PC-3 (cell line): ENCODE measurements around the gene HAVCR1. TPM values are rescaled to one million over a fixed set of nuclear protein-coding genes. Genes with fewer than 3 reads are reported as not detected.

Source experiments
- ATAC-seq: fragments of 200-7000 bp; cut with Tn5 transposase; 2 replicates; pipeline ENCODE4 v1.9.1; 2020; ENCODE audit warnings: mild to moderate bottlenecking, moderate library complexity
- BruUV-seq: library from RNA; stranded (reverse); fragments of 400-500 nt; replicated peaks from 2 replicates; lab custom pipeline; 2021; lab: Mats Ljungman, UMichigan
- CTCF ChIA-PET: fragments of 300-600 bp; sonication (Branson Sonifier 250); formaldehyde crosslinking; loops from one replicate; lab custom pipeline; 2022; ENCODE audit warnings: antibody characterized with exemption; lab: Charles Lee
- POLR2A ChIA-PET: fragments of 300-600 bp; sonication (Branson Sonifier 250); formaldehyde crosslinking; loops from one replicate; lab custom pipeline; 2022; ENCODE audit warnings: antibody characterized with exemption; ENCODE audit not compliant: unreplicated experiment; lab: Charles Lee
- DNase-seq: peaks from one replicate; pipeline ENCODE4 v3.0.0-alpha.2; 2015
- H2AFZ ChIP-seq: fragments of 300-600 bp; sonication (generic); 2 replicates; pipeline ENCODE4 v1.6.0; 2016; ENCODE audit warnings: antibody characterized with exemption, low read length
- H3F3A ChIP-seq: fragments of 300-600 bp; sonication (generic); one replicate; pipeline ENCODE4 v1.6.0; 2017; ENCODE audit warnings: antibody characterized with exemption, low read length, control low read depth, mild to moderate bottlenecking; ENCODE audit not compliant: unreplicated experiment
- H3K27ac ChIP-seq: fragments of 300-600 bp; sonication (generic); 2 replicates; pipeline ENCODE4 v1.5.1; 2016; ENCODE audit warnings: mild to moderate bottlenecking, low read length
- H3K27me3 ChIP-seq: fragments of 300-600 bp; sonication (generic); 2 replicates; pipeline ENCODE4 v1.6.1; 2016; ENCODE audit warnings: low read length, mixed read lengths
- H3K36me3 ChIP-seq: fragments of 300-600 bp; sonication (generic); 2 replicates; pipeline ENCODE4 v1.6.1; 2016; ENCODE audit warnings: low read depth, mixed run types, low read length, mixed read lengths
- H3K4me1 ChIP-seq: fragments of 300-600 bp; sonication (generic); 2 replicates; pipeline ENCODE4 v1.5.1; 2016; ENCODE audit warnings: low read length; ENCODE audit not compliant: insufficient read depth
- H3K4me2 ChIP-seq: fragments of 300-600 bp; sonication (generic); 2 replicates; pipeline ENCODE4 v1.6.0; 2016; ENCODE audit warnings: low read length
- H3K4me3 ChIP-seq: fragments of 300-600 bp; sonication (generic); 2 replicates; pipeline ENCODE4 v1.5.1; 2016; ENCODE audit warnings: mild to moderate bottlenecking, low read length, mixed read lengths
- H3K79me2 ChIP-seq: fragments of 300-600 bp; sonication (generic); 2 replicates; pipeline ENCODE4 v1.6.1; 2017; ENCODE audit warnings: low read length, mixed read lengths
- H3K9ac ChIP-seq: fragments of 300-600 bp; sonication (generic); 2 replicates; pipeline ENCODE4 v1.6.0; 2016; ENCODE audit warnings: mild to moderate bottlenecking, low read length
- H3K9me2 ChIP-seq: fragments of 300-600 bp; sonication (generic); replicated peaks from 2 replicates; pipeline ENCODE4 v1.6.1; 2016; ENCODE audit warnings: mixed run types, low read length, mixed read lengths
- H3K9me3 ChIP-seq: fragments of 300-600 bp; sonication (generic); 2 replicates; pipeline ENCODE4 v1.6.1; 2016; ENCODE audit warnings: low read length, mixed read lengths
- H4K20me1 ChIP-seq: fragments of 300-600 bp; sonication (generic); 2 replicates; pipeline ENCODE4 v1.6.1; 2016; ENCODE audit warnings: low read length, mixed read lengths
- EZH2 ChIP-seq: fragments of 300-600 bp; sonication (generic); IDR thresholded peaks from one replicate; pipeline ENCODE4 v1.6.1; 2017; ENCODE audit warnings: antibody characterized with exemption, mild to moderate bottlenecking, low read length; ENCODE audit not compliant: unreplicated experiment
- EZH2phosphoT487 ChIP-seq: fragments of 300-600 bp; sonication (generic); IDR thresholded peaks from 2 replicates; pipeline ENCODE4 v1.6.1; 2018; ENCODE audit warnings: mild to moderate bottlenecking, antibody characterized with exemption, low read length, borderline replicate concordance
- intact Hi-C: fragments of 100-400 bp; cut with micrococcal nuclease; formaldehyde crosslinking; loops from 2 replicates; pipeline ENCODE4 v1.9.0; 2023
- total RNA-seq: library from RNA; depleted of rRNA; stranded (reverse); fragments of >200 nt; gene quantifications from 2 replicates; pipeline ENCODE4 v1.2.3, GENCODE V29; 2014; rRNA removed
- TF ChIP-seq, protein P1 (sequence below): fragments of 300-600 bp; sonication (generic); conservative IDR thresholded peaks from 2 replicates; pipeline ENCODE4 v1.5.1; 2017; ENCODE audit warnings: antibody characterized with exemption, low read depth, mild to moderate bottlenecking, low read length

HAVCR1 gene
- total RNA-seq, 1 experiment from 2014 or later, result not detected

DNA sequence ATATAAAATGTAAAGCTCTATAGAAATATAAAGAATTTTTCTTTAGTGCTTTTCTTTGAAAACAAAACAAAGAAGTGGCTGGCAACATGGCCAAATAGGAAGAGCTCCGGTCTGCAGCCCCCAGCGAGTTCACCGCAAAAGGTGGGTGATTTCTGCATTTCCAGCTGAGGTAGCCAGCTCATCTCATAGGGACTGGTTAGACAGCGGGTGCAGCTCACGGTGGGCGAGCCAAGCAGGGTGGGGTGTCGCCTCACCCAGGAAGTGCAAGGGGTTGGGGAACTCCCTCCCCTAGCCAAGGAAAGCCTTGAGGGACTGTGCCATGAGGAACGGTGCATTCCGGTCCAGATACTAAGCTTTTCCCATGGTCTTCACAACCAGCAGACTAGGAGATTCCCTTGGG is 74.9 kb downstream of the HAVCR1 start:
- POLR2A ChIA-PET, result no interaction called here
- H3K4me1 ChIP-seq, result no peaks in the 10 kb centered on the region
- CTCF ChIA-PET, result no interaction called here

DNA sequence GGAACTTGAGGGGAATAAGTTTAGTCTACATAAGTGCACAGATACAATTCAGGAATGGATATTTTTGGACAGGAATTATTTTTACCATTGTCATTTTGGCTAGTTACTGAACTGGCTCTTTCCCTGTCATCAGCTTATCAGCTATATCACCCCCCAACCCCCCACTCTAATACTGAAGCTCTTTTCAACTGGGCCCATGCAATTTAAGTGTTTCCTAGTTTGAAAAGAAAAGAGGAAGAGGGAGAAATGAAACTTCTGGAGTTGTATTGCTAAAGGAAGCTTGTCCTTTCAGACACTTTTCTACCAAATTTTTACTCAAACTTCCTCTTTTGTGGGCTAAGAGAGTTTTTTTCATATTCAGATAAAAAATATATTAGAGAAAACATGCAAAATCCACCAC is 77.4 kb downstream of the HAVCR1 start:
- ChIA-PET CTCF (no interaction called here), POLR2A (no interaction called here)
- Histone ChIP-seq H3K27ac (no peak overlapping the region), H3K27me3 (peaks cover 4% of the 10 kb centered on the region; the same call in 1 of the 2 replicates), H3K79me2 (no peaks in the 10 kb centered on the region), H4K20me1 (no peaks in the 10 kb centered on the region), H3K9me2 (no peaks in the 10 kb centered on the region), H2AFZ (no peak overlapping the region), H3K36me3 (no peaks in the 10 kb centered on the region), H3K4me3 (no peak overlapping the region), H3K9me3 (no peaks in the 10 kb centered on the region), H3K4me2 (no peak overlapping the region), H3F3A (no peaks in the 10 kb centered on the region), H3K9ac (no peak overlapping the region), H3K4me1 (no peaks in the 10 kb centered on the region)
- ATAC-seq (no peak), DNase-seq (no peak)
- intact Hi-C loops, result no loop called here
- no TSS peak for BruUV-seq
- no peak for TF ChIP-seq EZH2phosphoT487

More for the DNA sequence above, 74.9 kb downstream of the HAVCR1 start:
- no peaks in the 10 kb centered on the region for H3F3A ChIP-seq
- H3K4me2 ChIP-seq, result no peak overlapping the region
- intact Hi-C loops, result no loop called here
- no peaks in the 10 kb centered on the region for H3K9me2 ChIP-seq
- H3K27ac ChIP-seq, result no peak overlapping the region
- no peak overlapping the region for H3K4me3 ChIP-seq
- H2AFZ ChIP-seq, result no peak overlapping the region
- no peaks in the 10 kb centered on the region for H3K9me3 ChIP-seq
- BruUV-seq, result no TSS peak
- H4K20me1 ChIP-seq, result no peaks in the 10 kb centered on the region
- DNase-seq (no peak), ATAC-seq (no peak)
- no peaks in the 10 kb centered on the region for H3K36me3 ChIP-seq
- H3K27me3 ChIP-seq, result peaks cover 4% of the 10 kb centered on the region; the same call in 1 of the 2 replicates
- no peak overlapping the region for H3K9ac ChIP-seq
- TF ChIP-seq, protein P1, sequence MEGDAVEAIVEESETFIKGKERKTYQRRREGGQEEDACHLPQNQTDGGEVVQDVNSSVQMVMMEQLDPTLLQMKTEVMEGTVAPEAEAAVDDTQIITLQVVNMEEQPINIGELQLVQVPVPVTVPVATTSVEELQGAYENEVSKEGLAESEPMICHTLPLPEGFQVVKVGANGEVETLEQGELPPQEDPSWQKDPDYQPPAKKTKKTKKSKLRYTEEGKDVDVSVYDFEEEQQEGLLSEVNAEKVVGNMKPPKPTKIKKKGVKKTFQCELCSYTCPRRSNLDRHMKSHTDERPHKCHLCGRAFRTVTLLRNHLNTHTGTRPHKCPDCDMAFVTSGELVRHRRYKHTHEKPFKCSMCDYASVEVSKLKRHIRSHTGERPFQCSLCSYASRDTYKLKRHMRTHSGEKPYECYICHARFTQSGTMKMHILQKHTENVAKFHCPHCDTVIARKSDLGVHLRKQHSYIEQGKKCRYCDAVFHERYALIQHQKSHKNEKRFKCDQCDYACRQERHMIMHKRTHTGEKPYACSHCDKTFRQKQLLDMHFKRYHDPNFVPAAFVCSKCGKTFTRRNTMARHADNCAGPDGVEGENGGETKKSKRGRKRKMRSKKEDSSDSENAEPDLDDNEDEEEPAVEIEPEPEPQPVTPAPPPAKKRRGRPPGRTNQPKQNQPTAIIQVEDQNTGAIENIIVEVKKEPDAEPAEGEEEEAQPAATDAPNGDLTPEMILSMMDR, result no peak
- TF ChIP-seq EZH2phosphoT487 (no peak), EZH2 (no peak)
- H3K79me2 ChIP-seq, result no peaks in the 10 kb centered on the region

Other genes starting within 250 kb of the HAVCR1 start
- gene PPP1R2B, start 208.8 kb downstream of the HAVCR1 start, total RNA-seq, result 0.07 TPM in 1 of 2 replicates, not detected in the other
- not detected in 2 replicates for gene TIMD4, start 95.9 kb downstream of the HAVCR1 start, total RNA-seq
- gene HAVCR2, start 49.9 kb upstream of the HAVCR1 start, total RNA-seq, result 0.04 TPM in 1 of 2 replicates, not detected in the other
- gene MED7, start 83.7 kb upstream of the HAVCR1 start, total RNA-seq, result 10.6 and 14.8 TPM in 2 replicates
- not detected in 2 replicates for gene GARIN3, start 107.1 kb upstream of the HAVCR1 start, total RNA-seq
- 0.58 and 0.69 TPM in 2 replicates for gene ITK, start 121.7 kb upstream of the HAVCR1 start, total RNA-seq
- gene CYFIP2, start 207.0 kb upstream of the HAVCR1 start, total RNA-seq, result 30.4 and 36.0 TPM in 2 replicates